Gastrocnemius medialis (tissue), 4 donors: Measurements from ENCODE around the gene SFXN5. TPM values are rescaled to one million over a fixed set of nuclear protein-coding genes. Genes with fewer than 3 reads are reported as not detected.

Experiments used
- ATAC-seq, 2 donors: fragments of 150-250 bp; one replicate each; pipeline ENCODE4 v1.9.1; 2016
- DNase-seq, 2 donors: peaks; one replicate each; pipeline ENCODE4 v3.0.0-alpha.2; 2019
- H3K27ac ChIP-seq, 4 donors: fragments of 200-600 bp; sonication (generic); 1 replicate in 1 of 4; 2 replicates in 3 of 4; pipeline ENCODE4 v1.5.1; 2016 to 2018; ENCODE audit warnings: mild to moderate bottlenecking in 2 of 4, moderate library complexity in 1 of 4
- H3K27me3 ChIP-seq, 3 donors: fragments of 200-600 bp; sonication (generic) in 2 of 3; 1 replicate in 1 of 3; 2 replicates in 2 of 3; pipeline versions ENCODE4 v1.5.1 to v1.6.0; 2016 to 2019; ENCODE audit warnings: mild to moderate bottlenecking in 1 of 3, moderate library complexity in 1 of 3
- H3K36me3 ChIP-seq, 2 donors: fragments of 200-600 bp; sonication (generic) in 1 of 2; one replicate each; pipeline ENCODE4 v1.5.1; 2017 to 2018
- H3K4me1 ChIP-seq, 2 donors: fragments of 200-600 bp; sonication (generic) in 1 of 2; one replicate each; pipeline ENCODE4 v1.5.1; 2016 to 2017; ENCODE audit warnings: mild to moderate bottlenecking in 2 of 2
- H3K4me3 ChIP-seq, 4 donors: fragments of 200-600 bp; sonication (generic) in 3 of 4; 1 replicate in 1 of 4; 2 replicates in 3 of 4; pipeline ENCODE4 v1.5.1; 2016 to 2019; ENCODE audit warnings: mild to moderate bottlenecking in 2 of 4
- H3K9me3 ChIP-seq, 3 donors: fragments of 200-600 bp; sonication (generic) in 2 of 3; 1 replicate in 1 of 3; 2 replicates in 2 of 3; pipeline ENCODE4 v1.5.1; 2016 to 2019
- CTCF ChIP-seq, 5 experiments: fragments of 450-650 bp in 3 of 5; fragments of 200-600 bp in 2 of 5; sonication (generic) in 2 of 5; IDR thresholded peaks in 4 of 5; conservative IDR thresholded peaks in 1 of 5; 1 replicate in 4 of 5; 2 replicates in 1 of 5; pipeline ENCODE4 v1.5.1; 2016 to 2019; ENCODE audit warnings: antibody characterized with exemption in 5 of 5, mild to moderate bottlenecking in 3 of 5, moderate library complexity in 3 of 5
- POLR2A ChIP-seq, 2 donors: fragments of 450-650 bp; IDR thresholded peaks; one replicate each; pipeline ENCODE4 v1.6.1; 2017; ENCODE audit warnings: antibody characterized with exemption in 2 of 2, mild to moderate bottlenecking in 2 of 2, moderate library complexity in 2 of 2
- in situ Hi-C, 4 donors: fragments of 200-750 bp; cut with MboI; loops; one replicate each; pipeline versions ENCODE4 v1.15.0 to v1.8.0; 2017; ENCODE audit warnings: low sequenced_read_pairs in 4 of 4
- intact Hi-C: fragments of 100-400 bp; cut with DNase I; formaldehyde crosslinking; loops from one replicate; pipeline ENCODE4 v1.15.1; 2023; ENCODE audit warnings: low total_unique reads
- total RNA-seq, 4 donors: library from RNA; depleted of rRNA; stranded (reverse); fragments of >200 nt; gene quantifications; one replicate each; pipeline versions ENCODE4 v1.1.0 to v1.2.3, GENCODE V29; 2016

SFXN5 gene
- total RNA-seq, 4 donors from 2014 or later = 6.8 to 22.7 (median 9.1) TPM

GRCh38 chr2:72979896-72980295, 91.6 kb downstream of the SFXN5 start:
- H3K4me3 ChIP-seq = no peak overlapping the region
- no peak for TF ChIP-seq POLR2A (IDR thresholded peaks at IDR 0.05)
- no peak for TF ChIP-seq CTCF (IDR thresholded peaks at IDR 0.05 in 4 of 5, conservative IDR thresholded peaks at IDR 0.05 in 1 of 5)
- H3K4me1 ChIP-seq = peaks cover 30 to 69% of the 10 kb centered on the region in 2 donors
- no peaks in the 10 kb centered on the region for H3K9me3 ChIP-seq
- no peaks in the 10 kb centered on the region for H3K27me3 ChIP-seq
- H3K36me3 ChIP-seq = no peaks in the 10 kb centered on the region
- ATAC-seq (no peak), DNase-seq (no peak)
- in situ Hi-C loops (loop anchor here in 1 of 4 donors (25.0 kb wide), 1 partner anchor 182 kb away; no protein-coding TSS in a partner anchor), intact Hi-C loops (loop anchor here (10.0 kb wide), 1 partner anchor 85 kb away; no protein-coding TSS in a partner anchor)
- H3K27ac ChIP-seq = peak overlapping the region in 3 of 4 donors; percentile 11 to 75 (median 72)

- H3K4me3 ChIP-seq = no peak overlapping the region
- no peaks in the 10 kb centered on the region for H3K27me3 ChIP-seq
- ATAC-seq (no peak), DNase-seq (no peak)
- H3K27ac ChIP-seq = no peak overlapping the region
- no peaks in the 10 kb centered on the region for H3K9me3 ChIP-seq
- TF ChIP-seq POLR2A (IDR thresholded peaks at IDR 0.05) = no peak
- TF ChIP-seq CTCF (IDR thresholded peaks at IDR 0.05 in 4 of 5, conservative IDR thresholded peaks at IDR 0.05 in 1 of 5) = no peak
- H3K36me3 ChIP-seq = no peaks in the 10 kb centered on the region
- peaks cover 0 to 30% of the 10 kb centered on the region in 2 donors for H3K4me1 ChIP-seq
- intact Hi-C loops (loop anchor here (10.0 kb wide), 1 partner anchor 80 kb away; no protein-coding TSS in a partner anchor), in situ Hi-C loops (loop anchor here in 1 of 4 donors (25.0 kb wide), 1 partner anchor 187 kb away; no protein-coding TSS in a partner anchor)
Measured at GRCh38 chr2:72975017-72975416, 96.5 kb downstream of the SFXN5 start.

- ATAC-seq (no peak), DNase-seq (no peak)
- intact Hi-C loops = loop anchor here (10.0 kb wide), 1 partner anchor 80 kb away; no protein-coding TSS in a partner anchor
- in situ Hi-C loops = no loop called here
- H3K4me1 ChIP-seq = peaks cover 0 to 25% of the 10 kb centered on the region in 2 donors
- no peak overlapping the region for H3K4me3 ChIP-seq
- H3K36me3 ChIP-seq = no peaks in the 10 kb centered on the region
- no peak for TF ChIP-seq POLR2A (IDR thresholded peaks at IDR 0.05)
- no peak for TF ChIP-seq CTCF (IDR thresholded peaks at IDR 0.05 in 4 of 5, conservative IDR thresholded peaks at IDR 0.05 in 1 of 5)
- no peaks in the 10 kb centered on the region for H3K9me3 ChIP-seq
- H3K27ac ChIP-seq = no peak overlapping the region
- no peaks in the 10 kb centered on the region for H3K27me3 ChIP-seq
Measured at GRCh38 chr2:72974436-72974754, 97.1 kb downstream of the SFXN5 start.

- Histone ChIP-seq H3K27ac (no peak overlapping the region), H3K4me3 (no peak overlapping the region), H3K9me3 (no peaks in the 10 kb centered on the region), H3K4me1 (peaks cover 0 to 20% of the 10 kb centered on the region in 2 donors), H3K36me3 (no peaks in the 10 kb centered on the region), H3K27me3 (no peaks in the 10 kb centered on the region)
- in situ Hi-C loops = no loop called here
- TF ChIP-seq CTCF (IDR thresholded peaks at IDR 0.05 in 4 of 5, conservative IDR thresholded peaks at IDR 0.05 in 1 of 5) (peak; percentile 12 to 64 (median 52)), POLR2A (IDR thresholded peaks at IDR 0.05) (no peak)
- intact Hi-C loops = loop anchor here (10.0 kb wide), 1 partner anchor 79 kb away; no protein-coding TSS in a partner anchor
- peak; percentile 55 to 73 for ATAC-seq
- no peak for DNase-seq
Measured at GRCh38 chr2:72973566-72974435, 97.7 kb downstream of the SFXN5 start.
